GM19455 (cell line): ENCODE measurements around the gene ZNF302.
"Not testable (repeated sequence)": the region's sequence is repeated elsewhere in the genome, so short reads cannot be mapped to it uniquely, and the experiment has no call there.

Experiments used
- ATAC-seq: cut with Tn5 transposase; IDR thresholded peaks from one replicate; pipeline ENCODE4 v1.9.1; 2021; ENCODE audit not compliant: unreplicated experiment

The ZNF302 gene

GRCh38 chr19:34677386-34678084, at the start of gene ZNF302:
Gene ZNF302 (plus strand): TSS chr19:34677678. CDS start chr19:34678805, 1,127 bp downstream.
- ATAC-seq = peak; percentile 87

GRCh38 chr19:34633802-34634201, 43.7 kb upstream of the ZNF302 start:
- no peak for ATAC-seq

- ATAC-seq = no peak
These were observed 37.9 kb upstream of the ZNF302 start for GRCh38 chr19:34639491-34640085.

- ATAC-seq = no peak
These were observed 35.2 kb upstream of the ZNF302 start for GRCh38 chr19:34642241-34642640.

GRCh38 chr19:34644991-34645461, 32.5 kb upstream of the ZNF302 start:
- ATAC-seq = no peak

- no peak for ATAC-seq
These were observed 31.9 kb upstream of the ZNF302 start for GRCh38 chr19:34645551-34645950.

GRCh38 chr19:34649886-34650543, 27.5 kb upstream of the ZNF302 start:
- ATAC-seq = no peak

- no peak for ATAC-seq
These were observed 25.7 kb upstream of the ZNF302 start for GRCh38 chr19:34651747-34652146.

- no peak for ATAC-seq
These were observed 22.7 kb upstream of the ZNF302 start for GRCh38 chr19:34654796-34655195.

GRCh38 chr19:34655651-34656050, 21.8 kb upstream of the ZNF302 start:
- ATAC-seq = no peak

- no peak for ATAC-seq
These were observed 16.1 kb upstream of the ZNF302 start for GRCh38 chr19:34661357-34661756.

- no peak for ATAC-seq
These were observed 14.6 kb upstream of the ZNF302 start for GRCh38 chr19:34662919-34663318.

- ATAC-seq = no peak
These were observed 13.3 kb upstream of the ZNF302 start for GRCh38 chr19:34664168-34664567.

- ATAC-seq = no peak
These were observed 12.6 kb upstream of the ZNF302 start for GRCh38 chr19:34664870-34665269.

GRCh38 chr19:34665275-34665674, 12.2 kb upstream of the ZNF302 start:
- ATAC-seq = not testable (repeated sequence)

GRCh38 chr19:34666200-34666957, 11.1 kb upstream of the ZNF302 start:
- ATAC-seq = no peak

- no peak for ATAC-seq
These were observed 10.6 kb upstream of the ZNF302 start for GRCh38 chr19:34666958-34667265.

- ATAC-seq = no peak
These were observed 10.0 kb upstream of the ZNF302 start for GRCh38 chr19:34667349-34668076.

GRCh38 chr19:34668077-34668689, 9.3 kb upstream of the ZNF302 start:
- ATAC-seq = not testable (repeated sequence)

- ATAC-seq = not testable (repeated sequence)
These were observed 8.8 kb upstream of the ZNF302 start for GRCh38 chr19:34668690-34669089.
